ENCODE measurements around the gene KCND2.

The KCND2 gene

GRCh38 chr7:120731271-120731670, 458.3 kb downstream of the KCND2 start:
- in situ Hi-C loops (cut with MboI; ENCODE audit: low sequenced_read_pairs, unreplicated experiment) = loop anchor here (25.0 kb wide), 2 partner anchors 469 to 794 kb away; partner anchors contain the start of gene KCND2
- no peak for DNase-seq (ENCODE audit: low spot score)

GRCh38 chr7:120732256-120732655, 459.3 kb downstream of the KCND2 start:
- no peak for DNase-seq (ENCODE audit: low spot score)
- in situ Hi-C loops (cut with MboI; ENCODE audit: low sequenced_read_pairs, unreplicated experiment) = loop anchor here (25.0 kb wide), 2 partner anchors 470 to 795 kb away; partner anchors contain the start of gene KCND2
- no peak for TF ChIP-seq CTCF (IDR thresholded peaks at IDR 0.05; ENCODE audit: borderline replicate concordance, control extremely low read depth, extremely low read depth, insufficient read depth, missing control alignments)

More at GRCh38 chr7:120731271-120731670, 458.3 kb downstream of the KCND2 start:
- TF ChIP-seq CTCF (IDR thresholded peaks at IDR 0.05; ENCODE audit: borderline replicate concordance, control extremely low read depth, extremely low read depth, insufficient read depth, missing control alignments) = no peak

- no peak for TF ChIP-seq CTCF (IDR thresholded peaks at IDR 0.05; ENCODE audit: borderline replicate concordance, control extremely low read depth, extremely low read depth, insufficient read depth, missing control alignments)
- in situ Hi-C loops (cut with MboI; ENCODE audit: low sequenced_read_pairs, unreplicated experiment) = loop anchor here (25.0 kb wide), 2 partner anchors 471 to 796 kb away; partner anchors contain the start of gene KCND2
- DNase-seq (ENCODE audit: low spot score) = no peak
These were observed 460.2 kb downstream of the KCND2 start for GRCh38 chr7:120733143-120733542.

- in situ Hi-C loops (cut with MboI; ENCODE audit: low sequenced_read_pairs, unreplicated experiment) = loop anchor here (25.0 kb wide), 2 partner anchors 472 to 797 kb away; partner anchors contain the start of gene KCND2
- no peak for TF ChIP-seq CTCF (IDR thresholded peaks at IDR 0.05; ENCODE audit: borderline replicate concordance, control extremely low read depth, extremely low read depth, insufficient read depth, missing control alignments)
- no peak for DNase-seq (ENCODE audit: low spot score)
These were observed 460.9 kb downstream of the KCND2 start for GRCh38 chr7:120733835-120734234.

GRCh38 chr7:120735791-120736190, 462.8 kb downstream of the KCND2 start:
- in situ Hi-C loops (cut with MboI; ENCODE audit: low sequenced_read_pairs, unreplicated experiment) = loop anchor here (25.0 kb wide), 2 partner anchors 473 to 798 kb away; partner anchors contain the start of gene KCND2
- DNase-seq (ENCODE audit: low spot score) = no peak
- TF ChIP-seq CTCF (IDR thresholded peaks at IDR 0.05; ENCODE audit: borderline replicate concordance, control extremely low read depth, extremely low read depth, insufficient read depth, missing control alignments) = no peak

- no peak for TF ChIP-seq CTCF (IDR thresholded peaks at IDR 0.05; ENCODE audit: borderline replicate concordance, control extremely low read depth, extremely low read depth, insufficient read depth, missing control alignments)
- in situ Hi-C loops (cut with MboI; ENCODE audit: low sequenced_read_pairs, unreplicated experiment) = loop anchor here (25.0 kb wide), 2 partner anchors 477 to 802 kb away; partner anchors contain the start of gene KCND2
- DNase-seq (ENCODE audit: low spot score) = no peak
These were observed 465.8 kb downstream of the KCND2 start for GRCh38 chr7:120738816-120739215.

Measured in GM13976 (cell line).